HCT116 (cell line): ENCODE results near the gene CCNB3. TPM values are rescaled to one million over a fixed set of nuclear protein-coding genes. Genes with fewer than 3 reads are reported as not detected.

Source experiments
- ATAC-seq: fragments of 200-7000 bp; cut with Tn5 transposase; 2 replicates; pipeline ENCODE4 v1.9.1; 2020; ENCODE audit warnings: mild to moderate bottlenecking, moderate library complexity
- BruUV-seq: library from RNA; stranded (reverse); fragments of 400-500 nt; replicated peaks from 2 replicates; lab custom pipeline; 2021; lab: Mats Ljungman, UMichigan
- CTCF ChIA-PET: fragments of 300-600 bp; sonication (Branson Sonifier 250); formaldehyde crosslinking; loops from one replicate; lab custom pipeline; 2021; ENCODE audit warnings: antibody characterized with exemption; lab: Charles Lee
- POLR2A ChIA-PET: fragments of 300-600, 350-600 bp; sonication (Branson Sonifier 250); formaldehyde crosslinking; loops from one replicate; lab custom pipeline; 2021; ENCODE audit warnings: antibody characterized with exemption; lab: Charles Lee
- RAD21 ChIA-PET, 2 experiments: fragments of 300-600 bp; sonication (Branson Sonifier 250); formaldehyde crosslinking; loops; one replicate each; lab custom pipeline; 2023; ENCODE audit warnings: low total read pairs in 2 of 2; ENCODE audit not compliant: uncharacterized antibody in 2 of 2, unreplicated experiment in 2 of 2, low non-redundant PET in 1 of 2; lab: Charles Lee
- DNase-seq: peaks from one replicate; pipeline ENCODE4 v3.0.0-alpha.2; 2010; ENCODE audit warnings: low read depth, low spot score
- H2AFZ ChIP-seq: fragments of 200-600 bp; shearing (Covaris generic), sonication (generic); 2 replicates; pipeline ENCODE4 v1.6.1; 2017; ENCODE audit warnings: low read depth, mixed run types, mixed read lengths, antibody characterized with exemption, low read length; ENCODE audit not compliant: poor library complexity, severe bottlenecking
- H3K27ac ChIP-seq: 2 replicates; pipeline ENCODE4 v1.5.1; 2012; ENCODE audit warnings: low read depth, low read length
- H3K27me3 ChIP-seq: fragments of 200-600 bp; sonication (generic); 2 replicates; pipeline ENCODE4 v1.6.1; 2016; ENCODE audit warnings: mixed run types, low read length, mixed read lengths; ENCODE audit not compliant: insufficient read depth
- H3K36me3 ChIP-seq, 2 experiments: fragments of 200-500 bp in 1 of 2; fragments of 200-600 bp in 1 of 2; sonication (Bioruptor generic) in 1 of 2; sonication (generic) in 1 of 2; 2 replicates each; pipeline versions ENCODE4 v1.5.1 to v1.6.1; 2014 to 2016; ENCODE audit warnings: low read length in 2 of 2, inconsistent platforms in 1 of 2, mixed read lengths in 1 of 2, mixed run types in 1 of 2; ENCODE audit not compliant: insufficient read depth in 2 of 2, control insufficient read depth in 1 of 2
- H3K4me1 ChIP-seq, 2 experiments: fragments of 200-600 bp in 1 of 2; sonication (generic) in 1 of 2; 2 replicates each; pipeline versions ENCODE4 v1.5.1 to v1.6.1; 2012 to 2017; ENCODE audit warnings: low read length in 2 of 2, inconsistent platforms in 1 of 2, mild to moderate bottlenecking in 1 of 2, mixed read lengths in 1 of 2, mixed run types in 1 of 2, moderate library complexity in 1 of 2; ENCODE audit not compliant: insufficient read depth in 2 of 2, control insufficient read depth in 1 of 2
- H3K4me2 ChIP-seq: fragments of 200-600 bp; sonication (generic); 2 replicates; pipeline ENCODE4 v1.6.1; 2017; ENCODE audit warnings: mixed run types, low read length, mixed read lengths
- H3K4me3 ChIP-seq, 2 experiments: fragments of 200-600 bp in 1 of 2; sonication (generic) in 1 of 2; replicated peaks in 1 of 2; 2 replicates each; pipeline ENCODE4 v1.5.1; 2011 to 2016; ENCODE audit warnings: low read length in 2 of 2, control low read depth in 1 of 2, low read depth in 1 of 2, mild to moderate bottlenecking in 1 of 2, mixed read lengths in 1 of 2, mixed run types in 1 of 2
- H3K79me2 ChIP-seq: fragments of 200-600 bp; sonication (generic); 2 replicates; pipeline ENCODE4 v1.6.1; 2017; ENCODE audit warnings: mild to moderate bottlenecking, mixed run types, low read length, moderate library complexity, mixed read lengths; ENCODE audit not compliant: insufficient read depth
- H3K9ac ChIP-seq: fragments of 200-600 bp; sonication (generic); 2 replicates; pipeline ENCODE4 v1.6.1; 2016; ENCODE audit warnings: low read length, mixed read lengths
- H3K9me2 ChIP-seq: fragments of 200-600 bp; sonication (generic), shearing (Covaris generic); 2 replicates; pipeline ENCODE4 v1.6.1; 2017; ENCODE audit warnings: mixed run types, mild to moderate bottlenecking, moderate library complexity; ENCODE audit not compliant: insufficient read depth
- H3K9me3 ChIP-seq, 2 experiments: fragments of 200-500 bp in 1 of 2; fragments of 200-600 bp in 1 of 2; sonication (Bioruptor generic) in 1 of 2; sonication (generic) in 1 of 2; 2 replicates each; pipeline ENCODE4 v1.6.1; 2014 to 2017; ENCODE audit warnings: low read length in 2 of 2, mixed read lengths in 2 of 2, inconsistent platforms in 1 of 2, low read depth in 1 of 2, mild to moderate bottlenecking in 1 of 2, mixed run types in 1 of 2, moderate library complexity in 1 of 2; ENCODE audit not compliant: control insufficient read depth in 1 of 2, insufficient read depth in 1 of 2
- H4K20me1 ChIP-seq: fragments of 200-600 bp; sonication (generic), shearing (Covaris generic); 2 replicates; pipeline ENCODE4 v1.6.1; 2017; ENCODE audit warnings: mixed run types, mild to moderate bottlenecking, moderate library complexity; ENCODE audit not compliant: insufficient read depth
- CBX3 ChIP-seq: IDR thresholded peaks from 2 replicates; pipeline ENCODE4 v1.6.1; 2012; ENCODE audit warnings: low read depth
- CEBPB ChIP-seq: IDR thresholded peaks from 2 replicates; pipeline ENCODE4 v1.6.1; 2012; ENCODE audit warnings: low read depth
- EGR1 ChIP-seq: IDR thresholded peaks from 2 replicates; pipeline ENCODE4 v1.6.1; 2012; ENCODE audit warnings: low read depth
- ELF1 ChIP-seq: IDR thresholded peaks from 2 replicates; pipeline ENCODE4 v1.6.1; 2012; ENCODE audit warnings: low read depth, borderline replicate concordance
- EZH2 ChIP-seq: fragments of 200-600 bp; sonication (generic); IDR thresholded peaks from 2 replicates; pipeline ENCODE4 v1.6.1; 2017; ENCODE audit warnings: antibody characterized with exemption, mixed run types
- EZH2phosphoT487 ChIP-seq: fragments of 200-600 bp; IDR thresholded peaks from 2 replicates; pipeline ENCODE4 v1.6.1; 2018; ENCODE audit warnings: antibody characterized with exemption, borderline replicate concordance
- POLR2A ChIP-seq: IDR thresholded peaks from 2 replicates; pipeline ENCODE4 v1.7.0; 2011; ENCODE audit warnings: borderline replicate concordance; ENCODE audit not compliant: insufficient read depth, insufficient read length; ENCODE audit errors: extremely low read depth
- POLR2AphosphoS5 ChIP-seq: IDR thresholded peaks from 2 replicates; pipeline ENCODE4 v1.6.1; 2011; ENCODE audit warnings: mild to moderate bottlenecking, low read depth, low read length, moderate library complexity
- RAD21 ChIP-seq: IDR thresholded peaks from 2 replicates; pipeline ENCODE4 v1.6.1; 2012; ENCODE audit warnings: low read depth, mild to moderate bottlenecking
- SRF ChIP-seq: IDR thresholded peaks from 2 replicates; pipeline ENCODE4 v1.6.1; 2012; ENCODE audit warnings: low read depth
- intact Hi-C: fragments of 100-400 bp; cut with micrococcal nuclease; formaldehyde crosslinking; loops from 2 replicates; pipeline ENCODE4 v1.10.0; 2022
- total RNA-seq: library from RNA; stranded (reverse); gene quantifications from one replicate; pipeline ENCODE4 v1.2.1, GENCODE V29; 2021; ENCODE audit not compliant: unreplicated experiment
- TF ChIP-seq, protein P1 (sequence below), 3 experiments: fragments of 200-600 bp in 1 of 3; sonication (generic) in 1 of 3; IDR thresholded peaks in 2 of 3; conservative IDR thresholded peaks in 1 of 3; 2 replicates each; pipeline ENCODE4 v1.5.1; 2012 to 2017; ENCODE audit warnings: low read depth in 2 of 3, low read length in 2 of 3, antibody characterized with exemption in 1 of 3, borderline replicate concordance in 1 of 3, control low read depth in 1 of 3, mild to moderate bottlenecking in 1 of 3, mixed read lengths in 1 of 3, mixed run types in 1 of 3, moderate library complexity in 1 of 3; ENCODE audit not compliant: insufficient read depth in 1 of 3

The CCNB3 gene
- total RNA-seq, 1 experiment from 2014 or later, result 2.9 TPM

DNA sequence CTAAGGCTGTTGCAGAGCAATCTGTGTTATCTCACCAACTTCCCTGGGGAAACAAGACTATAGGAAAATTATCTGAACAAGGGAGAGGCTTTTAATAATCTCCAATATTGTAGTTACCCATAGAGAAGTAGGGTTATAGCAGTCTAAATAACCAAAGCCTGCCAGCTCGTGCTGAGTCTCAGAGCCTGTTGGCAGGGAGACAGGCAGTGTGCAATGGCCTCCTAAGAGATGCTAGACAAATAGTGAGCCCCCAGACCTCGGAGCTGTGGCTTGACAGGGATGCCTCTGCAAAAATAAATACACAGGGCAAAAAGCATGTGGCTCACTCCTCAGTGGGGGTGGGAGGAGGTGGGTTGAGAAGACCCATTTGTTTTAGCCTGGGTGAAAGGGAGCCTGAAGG, 189.3 kb downstream of the CCNB3 start:
- Histone ChIP-seq H3K4me2 (no peak overlapping the region), H4K20me1 (no peaks in the 10 kb centered on the region), H3K4me3 (no peak overlapping the region), H3K4me1 (no peaks in the 10 kb centered on the region), H2AFZ (no peak overlapping the region), H3K27me3 (no peaks in the 10 kb centered on the region), H3K36me3 (no peaks in the 10 kb centered on the region), H3K27ac (no peak overlapping the region), H3K9me2 (no peaks in the 10 kb centered on the region), H3K9me3 (no peaks in the 10 kb centered on the region), H3K9ac (no peak overlapping the region), H3K79me2 (no peaks in the 10 kb centered on the region)
- ChIA-PET POLR2A (no interaction called here), RAD21 (no interaction called here), CTCF (no interaction called here)
- intact Hi-C loops, result no loop called here
- no peak for DNase-seq
- no peak for TF ChIP-seq EZH2
- TF ChIP-seq EZH2phosphoT487, result no peak
- no peak for TF ChIP-seq CBX3
- TF ChIP-seq POLR2AphosphoS5, result no peak
- no peak for TF ChIP-seq POLR2A
- TF ChIP-seq ELF1, result no peak
- TF ChIP-seq RAD21, result no peak
- TF ChIP-seq, protein P1, sequence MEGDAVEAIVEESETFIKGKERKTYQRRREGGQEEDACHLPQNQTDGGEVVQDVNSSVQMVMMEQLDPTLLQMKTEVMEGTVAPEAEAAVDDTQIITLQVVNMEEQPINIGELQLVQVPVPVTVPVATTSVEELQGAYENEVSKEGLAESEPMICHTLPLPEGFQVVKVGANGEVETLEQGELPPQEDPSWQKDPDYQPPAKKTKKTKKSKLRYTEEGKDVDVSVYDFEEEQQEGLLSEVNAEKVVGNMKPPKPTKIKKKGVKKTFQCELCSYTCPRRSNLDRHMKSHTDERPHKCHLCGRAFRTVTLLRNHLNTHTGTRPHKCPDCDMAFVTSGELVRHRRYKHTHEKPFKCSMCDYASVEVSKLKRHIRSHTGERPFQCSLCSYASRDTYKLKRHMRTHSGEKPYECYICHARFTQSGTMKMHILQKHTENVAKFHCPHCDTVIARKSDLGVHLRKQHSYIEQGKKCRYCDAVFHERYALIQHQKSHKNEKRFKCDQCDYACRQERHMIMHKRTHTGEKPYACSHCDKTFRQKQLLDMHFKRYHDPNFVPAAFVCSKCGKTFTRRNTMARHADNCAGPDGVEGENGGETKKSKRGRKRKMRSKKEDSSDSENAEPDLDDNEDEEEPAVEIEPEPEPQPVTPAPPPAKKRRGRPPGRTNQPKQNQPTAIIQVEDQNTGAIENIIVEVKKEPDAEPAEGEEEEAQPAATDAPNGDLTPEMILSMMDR (IDR thresholded peaks at IDR 0.05 in 2 of 3, conservative IDR thresholded peaks at IDR 0.05 in 1 of 3; ENCODE audit: borderline replicate concordance in 1 of 3, insufficient read depth in 1 of 3, low read depth in 2 of 3, low read length in 2 of 3), result no peak
- TF ChIP-seq EGR1, result no peak
- TF ChIP-seq CEBPB, result no peak
- no peak for TF ChIP-seq SRF
- ATAC-seq, result no peak
- no TSS peak for BruUV-seq

Other genes starting within 250 kb of the CCNB3 start
- gene AKAP4, start 3.8 kb upstream of the CCNB3 start, total RNA-seq, result not detected